ENCODE measurements around the gene MAG.

MAG gene

GRCh38 chr19:35345671-35346111, 53.7 kb downstream of the MAG start (continued):
- no peak for TF ChIP-seq ZNF548 (tag by site-specific recombination; IDR thresholded peaks at IDR 0.05)
- no peak for TF ChIP-seq ZNF398 (tag by site-specific recombination; IDR thresholded peaks at IDR 0.05)
- no peak for TF ChIP-seq ZNF660 (tag by site-specific recombination; IDR thresholded peaks at IDR 0.05)
- no peak for TF ChIP-seq ZSCAN16 (tag by site-specific recombination; IDR thresholded peaks at IDR 0.05)
- TF ChIP-seq ZFHX2 (tag by site-specific recombination; conservative IDR thresholded peaks at IDR 0.05), result peak; percentile 56
- no peak for TF ChIP-seq KLF8 (tag by site-specific recombination; IDR thresholded peaks at IDR 0.05)
- no peak for TF ChIP-seq ZEB2 (tag by site-specific recombination; IDR thresholded peaks at IDR 0.05)
- TF ChIP-seq ZNF37A (tag by site-specific recombination; IDR thresholded peaks at IDR 0.05), result no peak

- Histone ChIP-seq H3K4me1 (ENCODE audit: control insufficient read depth, insufficient read depth, low read length) (no peaks in the 10 kb centered on the region), H3K27ac (ENCODE audit: extremely low read depth, low read depth, low read length) (no peak overlapping the region), H3K4me3 (ENCODE audit: low read depth, low read length) (no peak overlapping the region), H3K9me3 (ENCODE audit: control insufficient read depth, insufficient read depth, low read depth, low read length) (no peaks in the 10 kb centered on the region), H3K36me3 (ENCODE audit: control insufficient read depth in 2 of 2, insufficient read depth in 1 of 2, low read length in 2 of 2) (no peaks in the 10 kb centered on the region)
- TF ChIP-seq ZNF311 (tag by site-specific recombination; IDR thresholded peaks at IDR 0.05; ENCODE audit: borderline replicate concordance) (no peak), ZNF654 (tag by site-specific recombination; IDR thresholded peaks at IDR 0.05; ENCODE audit: low read depth) (no peak), ZFP69B (tag by site-specific recombination; IDR thresholded peaks at IDR 0.05) (no peak), PBX3 (CRISPR knock-in tag; IDR thresholded peaks at IDR 0.05) (no peak), ZSCAN4 (tag by site-specific recombination; IDR thresholded peaks at IDR 0.05) (peak; percentile 35; the same call in 1 of the 2 replicates), ZNF398 (tag by site-specific recombination; IDR thresholded peaks at IDR 0.05) (peak; percentile 10; the same call in 1 of the 2 replicates)
- POLR2A ChIA-PET, result no interaction called here
- CTCF ChIA-PET, result interaction anchor here (1.7 to 3.5 kb wide), 2 partner anchors 148 to 164 kb away, joined by 8 to 19 read pairs; no protein-coding TSS in a partner anchor
Measured at GRCh38 chr19:35346193-35347052, 54.5 kb downstream of the MAG start.

- no peaks in the 10 kb centered on the region for H3K9me3 ChIP-seq (ENCODE audit: control insufficient read depth, insufficient read depth, low read depth, low read length)
- POLR2A ChIA-PET, result no interaction called here
- H3K27ac ChIP-seq (ENCODE audit: extremely low read depth, low read depth, low read length), result no peak within 1 kb of the TSS
- H3K4me1 ChIP-seq (ENCODE audit: control insufficient read depth, insufficient read depth, low read length), result no peaks in the 10 kb centered on the region
- CTCF ChIA-PET, result interaction anchor here (1.2 to 3.5 kb wide), 3 partner anchors 147 to 245 kb away, joined by 4 to 19 read pairs (median 8); no protein-coding TSS in a partner anchor
- H3K4me3 ChIP-seq (ENCODE audit: low read depth, low read length), result no peak within 1 kb of the TSS
- H3K36me3 ChIP-seq (ENCODE audit: control insufficient read depth in 2 of 2, insufficient read depth in 1 of 2, low read length in 2 of 2), result no peaks in the 10 kb centered on the region
- TF ChIP-seq ZNF354C (tag by site-specific recombination; IDR thresholded peaks at IDR 0.05; ENCODE audit: borderline replicate concordance, low read depth) (no peak), ZNF549 (tag by site-specific recombination; IDR thresholded peaks at IDR 0.05) (no peak), OVOL3 (tag by site-specific recombination; IDR thresholded peaks at IDR 0.05) (no peak), ZBTB1 (tag by site-specific recombination; IDR thresholded peaks at IDR 0.05) (no peak), GLI2 (tag by site-specific recombination; IDR thresholded peaks at IDR 0.05; ENCODE audit: borderline replicate concordance, low read depth) (no peak), TCF7L2 (IDR thresholded peaks at IDR 0.05; ENCODE audit: borderline replicate concordance, low read depth, low read length) (no peak), ZNF221 (tag by site-specific recombination; IDR thresholded peaks at IDR 0.05; ENCODE audit: borderline replicate concordance) (no peak), SP3 (tag by site-specific recombination; IDR thresholded peaks at IDR 0.05) (no peak), ZNF792 (tag by site-specific recombination; IDR thresholded peaks at IDR 0.05) (no peak)
Measured at GRCh38 chr19:35347171-35347929, 55.4 kb downstream of the MAG start, which contains the start of gene FFAR1. Gene FFAR1, plus strand, starts transcription at chr19:35347902. Its CDS starts 3,650 bp downstream, at chr19:35351552.
